Neural cell (in vitro differentiated cells): Measurements from ENCODE around the gene MAP3K7.

Experiments
- EZH2 ChIP-seq: fragments of 200-600, 300-800 bp; shearing (Covaris generic), sonication (generic); IDR thresholded peaks from 2 replicates; pipeline ENCODE4 v1.6.1; 2014; ENCODE audit warnings: antibody characterized with exemption, low read length, borderline replicate concordance, mild to moderate bottlenecking; ENCODE audit not compliant: insufficient read depth, poor library complexity, severe bottlenecking
- POLR2AphosphoS5 ChIP-seq: IDR thresholded peaks from 2 replicates; pipeline ENCODE4 v1.6.1; 2012
- SMC3 ChIP-seq: fragments of 450-650 bp; conservative IDR thresholded peaks from 2 replicates; pipeline ENCODE4 v1.6.1; 2014; ENCODE audit warnings: antibody characterized with exemption, mild to moderate bottlenecking, moderate library complexity; ENCODE audit not compliant: poor library complexity
- TF ChIP-seq, protein P1 (sequence below): fragments of 450-650 bp; IDR thresholded peaks from 2 replicates; pipeline ENCODE4 v1.5.1; 2014; ENCODE audit warnings: antibody characterized with exemption, mild to moderate bottlenecking, moderate library complexity; ENCODE audit not compliant: poor library complexity, severe bottlenecking

- TF ChIP-seq, protein P1, sequence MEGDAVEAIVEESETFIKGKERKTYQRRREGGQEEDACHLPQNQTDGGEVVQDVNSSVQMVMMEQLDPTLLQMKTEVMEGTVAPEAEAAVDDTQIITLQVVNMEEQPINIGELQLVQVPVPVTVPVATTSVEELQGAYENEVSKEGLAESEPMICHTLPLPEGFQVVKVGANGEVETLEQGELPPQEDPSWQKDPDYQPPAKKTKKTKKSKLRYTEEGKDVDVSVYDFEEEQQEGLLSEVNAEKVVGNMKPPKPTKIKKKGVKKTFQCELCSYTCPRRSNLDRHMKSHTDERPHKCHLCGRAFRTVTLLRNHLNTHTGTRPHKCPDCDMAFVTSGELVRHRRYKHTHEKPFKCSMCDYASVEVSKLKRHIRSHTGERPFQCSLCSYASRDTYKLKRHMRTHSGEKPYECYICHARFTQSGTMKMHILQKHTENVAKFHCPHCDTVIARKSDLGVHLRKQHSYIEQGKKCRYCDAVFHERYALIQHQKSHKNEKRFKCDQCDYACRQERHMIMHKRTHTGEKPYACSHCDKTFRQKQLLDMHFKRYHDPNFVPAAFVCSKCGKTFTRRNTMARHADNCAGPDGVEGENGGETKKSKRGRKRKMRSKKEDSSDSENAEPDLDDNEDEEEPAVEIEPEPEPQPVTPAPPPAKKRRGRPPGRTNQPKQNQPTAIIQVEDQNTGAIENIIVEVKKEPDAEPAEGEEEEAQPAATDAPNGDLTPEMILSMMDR = no peak
- no peak for TF ChIP-seq POLR2AphosphoS5
- no peak for TF ChIP-seq EZH2
- TF ChIP-seq SMC3 = no peak
Observed at GRCh38 chr6:90575267-90575666, 11.6 kb downstream of the MAP3K7 start.
